HCT116 (cell line): ENCODE results near the gene MYBPH.

Experiments
- SP1 ChIP-seq: IDR thresholded peaks from 2 replicates; pipeline ENCODE4 v1.6.1; 2012; ENCODE audit warnings: low read depth
- ZNF274 ChIP-seq: fragments of 200-500 bp; sonication (Bioruptor generic); IDR thresholded peaks from 2 replicates; pipeline ENCODE4 v1.6.1; 2014; ENCODE audit warnings: mild to moderate bottlenecking, low read depth, low read length, inconsistent platforms
- TF ChIP-seq, protein P1 (sequence below), 3 experiments: fragments of 200-600 bp in 1 of 3; sonication (generic) in 1 of 3; IDR thresholded peaks in 2 of 3; conservative IDR thresholded peaks in 1 of 3; 2 replicates each; pipeline ENCODE4 v1.5.1; 2012 to 2017; ENCODE audit warnings: low read depth in 2 of 3, low read length in 2 of 3, antibody characterized with exemption in 1 of 3, borderline replicate concordance in 1 of 3, control low read depth in 1 of 3, mild to moderate bottlenecking in 1 of 3, mixed read lengths in 1 of 3, mixed run types in 1 of 3, moderate library complexity in 1 of 3; ENCODE audit not compliant: insufficient read depth in 1 of 3

DNA sequence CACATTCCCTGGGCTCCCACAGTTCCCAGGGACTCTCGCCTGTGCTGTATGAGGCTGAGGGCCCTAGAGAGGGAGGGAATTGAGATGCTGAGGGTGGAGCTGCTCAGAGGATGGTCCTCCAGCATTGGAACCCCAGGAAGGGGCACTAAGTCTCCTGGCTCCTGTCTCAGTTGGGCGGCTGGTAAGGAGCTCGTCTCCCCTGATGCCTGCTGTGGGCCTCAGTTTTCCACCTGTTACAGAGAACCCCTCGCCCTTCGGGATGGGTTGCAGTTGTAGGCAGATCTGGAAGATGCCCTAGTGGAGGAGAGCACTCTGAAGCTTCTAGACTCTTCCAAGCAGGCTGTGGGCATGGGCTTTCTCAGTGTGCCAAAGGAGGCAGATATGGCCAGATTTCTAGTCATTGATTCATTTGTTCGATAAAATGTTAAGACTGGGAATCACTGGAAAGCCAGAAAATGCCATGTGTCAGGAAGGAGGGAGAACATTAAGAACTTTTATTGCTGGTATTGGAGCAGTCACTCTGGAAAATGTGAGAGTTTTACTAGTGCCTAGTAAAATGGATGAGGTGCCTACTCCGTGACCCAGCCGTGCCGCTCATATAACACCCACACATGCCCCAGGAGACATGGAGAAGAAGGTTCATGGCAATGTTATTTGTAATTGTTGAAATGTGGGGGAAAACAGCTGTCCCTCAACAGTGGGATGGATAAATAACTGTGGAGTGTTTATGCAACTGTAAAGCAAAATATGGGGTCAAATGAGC lies 828 bp upstream of the MYBPH start:
- TF ChIP-seq ZNF274 (no peak), SP1 (no peak)
- TF ChIP-seq, protein P1, sequence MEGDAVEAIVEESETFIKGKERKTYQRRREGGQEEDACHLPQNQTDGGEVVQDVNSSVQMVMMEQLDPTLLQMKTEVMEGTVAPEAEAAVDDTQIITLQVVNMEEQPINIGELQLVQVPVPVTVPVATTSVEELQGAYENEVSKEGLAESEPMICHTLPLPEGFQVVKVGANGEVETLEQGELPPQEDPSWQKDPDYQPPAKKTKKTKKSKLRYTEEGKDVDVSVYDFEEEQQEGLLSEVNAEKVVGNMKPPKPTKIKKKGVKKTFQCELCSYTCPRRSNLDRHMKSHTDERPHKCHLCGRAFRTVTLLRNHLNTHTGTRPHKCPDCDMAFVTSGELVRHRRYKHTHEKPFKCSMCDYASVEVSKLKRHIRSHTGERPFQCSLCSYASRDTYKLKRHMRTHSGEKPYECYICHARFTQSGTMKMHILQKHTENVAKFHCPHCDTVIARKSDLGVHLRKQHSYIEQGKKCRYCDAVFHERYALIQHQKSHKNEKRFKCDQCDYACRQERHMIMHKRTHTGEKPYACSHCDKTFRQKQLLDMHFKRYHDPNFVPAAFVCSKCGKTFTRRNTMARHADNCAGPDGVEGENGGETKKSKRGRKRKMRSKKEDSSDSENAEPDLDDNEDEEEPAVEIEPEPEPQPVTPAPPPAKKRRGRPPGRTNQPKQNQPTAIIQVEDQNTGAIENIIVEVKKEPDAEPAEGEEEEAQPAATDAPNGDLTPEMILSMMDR (IDR thresholded peaks at IDR 0.05 in 2 of 3, conservative IDR thresholded peaks at IDR 0.05 in 1 of 3; ENCODE audit: borderline replicate concordance in 1 of 3, insufficient read depth in 1 of 3, low read depth in 2 of 3, low read length in 2 of 3): no peak
